Measurements from ENCODE around the gene SPARC. TPM values are rescaled to one million over a fixed set of nuclear protein-coding genes. Genes with fewer than 3 reads are reported as not detected.

SPARC gene
- polyA plus RNA-seq, 1 of the 3 experiments (the other 2 are of a cell fraction) = 1,115 TPM

GRCh38 chr5:151679421-151680155 is 7.1 kb downstream of the SPARC start:
- POLR2A ChIA-PET = no interaction called here
- WGBS (ENCODE audit: low lambda C conversion rate) = 86% methylated on average over 8 of the region's 8 CpGs
- CTCF ChIA-PET = interaction anchor here (1.6 kb wide), 1 partner anchor 21 kb away, joined by 5 read pairs; no protein-coding TSS in a partner anchor
- Histone ChIP-seq H4K20me1 (ENCODE audit: insufficient read depth) (peaks cover 99% of the 10 kb centered on the region), H3K9me3 (no peaks in the 10 kb centered on the region), H3K79me2 (ENCODE audit: insufficient read depth) (peaks cover 100% of the 10 kb centered on the region), H3K9ac (0 out of 2 replicates have a peak overlapping the region, but pooled peaks have one; percentile 24), H3K36me3 (replicated peaks in 1 of 2; ENCODE audit: control insufficient read depth in 1 of 2, insufficient read depth in 2 of 2, low read length in 1 of 2) (peaks cover 53 to 74% of the 10 kb centered on the region in 2 experiments), H3K27me3 (ENCODE audit: insufficient read depth) (no peaks in the 10 kb centered on the region), H2AFZ (ENCODE audit: low read depth) (no peak overlapping the region), H3F3A (replicated peaks; ENCODE audit: insufficient read depth) (peaks cover 74% of the 10 kb centered on the region), H3K9me2 (no peaks in the 10 kb centered on the region), H3K4me1 (ENCODE audit: control insufficient read depth in 1 of 2, insufficient read depth in 2 of 2, low read depth in 1 of 2, low read length in 1 of 2) (peaks cover 25 to 84% of the 10 kb centered on the region in 2 experiments), H3K4me2 (peak overlapping the region; percentile 80), H3K4me3 (ENCODE audit: low read depth in 2 of 2, low read length in 1 of 2) (peak overlapping the region in 1 of 2 experiments; percentile 11; a peak in 1 of 4 replicates), H3K27ac (ENCODE audit: low read depth in 2 of 2, low read length in 1 of 2) (peak overlapping the region in 1 of 2 experiments; percentile 97; a peak in 2 of 4 replicates)
- TF ChIP-seq POLR2AphosphoS5 (IDR thresholded peaks at IDR 0.05; ENCODE audit: low read depth, low read length) (peak; percentile 16; the same call in 1 of the 2 replicates), GATA2 (CRISPR knock-in tag; IDR thresholded peaks at IDR 0.05) (no peak)
- DNase-seq = no peak

GRCh38 chr5:151678713-151679112 is 8.0 kb downstream of the SPARC start:
- H3K4me3 ChIP-seq (ENCODE audit: low read depth in 2 of 2, low read length in 1 of 2) = peak overlapping the region in 1 of 2 experiments; percentile 11; a peak in 1 of 4 replicates
- WGBS (ENCODE audit: low lambda C conversion rate) = 98% methylated on average over 5 of the region's 5 CpGs
- no peak for DNase-seq
- ChIA-PET POLR2A (no interaction called here), CTCF (interaction anchor here (18.7 kb wide), 1 partner anchor 61 kb away, joined by 247 read pairs; no protein-coding TSS in a partner anchor)
- no peak for TF ChIP-seq SIN3A (IDR thresholded peaks at IDR 0.05; ENCODE audit: borderline replicate concordance, low read depth, low read length)
- no peak for TF ChIP-seq USF2 (IDR thresholded peaks at IDR 0.05; ENCODE audit: borderline replicate concordance, low read depth, low read length)
- no peak for TF ChIP-seq FOXM1 (IDR thresholded peaks at IDR 0.05; ENCODE audit: low read depth)
- TF ChIP-seq EZH2phosphoT487 (IDR thresholded peaks at IDR 0.05; ENCODE audit: borderline replicate concordance, low read depth) = no peak
- no peak for TF ChIP-seq REST (IDR thresholded peaks at IDR 0.05; ENCODE audit: low read depth, low read length)
- no peak for TF ChIP-seq TAF1 (IDR thresholded peaks at IDR 0.05; ENCODE audit: borderline replicate concordance, low read depth, low read length)
- TF ChIP-seq PBX3 (IDR thresholded peaks at IDR 0.05) = no peak
- no peak for TF ChIP-seq GABPA (IDR thresholded peaks at IDR 0.05; ENCODE audit: low read depth)
- no peak for TF ChIP-seq CHD2 (IDR thresholded peaks at IDR 0.05; ENCODE audit: low read length, partially characterized antibody)
- TF ChIP-seq TEAD4 (IDR thresholded peaks at IDR 0.05; ENCODE audit: borderline replicate concordance, insufficient read depth) = no peak
- no peak for TF ChIP-seq RFX5 (IDR thresholded peaks at IDR 0.05; ENCODE audit: low read length)
- TF ChIP-seq MXI1 (IDR thresholded peaks at IDR 0.05; ENCODE audit: low read depth, low read length) = no peak
- TF ChIP-seq GATA2 (CRISPR knock-in tag; IDR thresholded peaks at IDR 0.05) = no peak
- no peak for TF ChIP-seq RAD21 (IDR thresholded peaks at IDR 0.05; ENCODE audit: low read length)
- TF ChIP-seq POLR2AphosphoS5 (IDR thresholded peaks at IDR 0.05; ENCODE audit: low read depth, low read length) = no peak
- TF ChIP-seq RXRA (IDR thresholded peaks at IDR 0.05; ENCODE audit: borderline replicate concordance, low read depth) = no peak
- no peak for TF ChIP-seq SMC3 (IDR thresholded peaks at IDR 0.05; ENCODE audit: low read depth, low read length)
- peaks cover 99% of the 10 kb centered on the region for H3K79me2 ChIP-seq (ENCODE audit: insufficient read depth)
- peaks cover 72% of the 10 kb centered on the region for H3F3A ChIP-seq (replicated peaks; ENCODE audit: insufficient read depth)
- H3K36me3 ChIP-seq (replicated peaks in 1 of 2; ENCODE audit: control insufficient read depth in 1 of 2, insufficient read depth in 2 of 2, low read length in 1 of 2) = peaks cover 56 to 74% of the 10 kb centered on the region in 2 experiments
- H3K9ac ChIP-seq = no peak overlapping the region; the same call in 1 of the 2 replicates
- H2AFZ ChIP-seq (ENCODE audit: low read depth) = no peak overlapping the region
- H3K27me3 ChIP-seq (ENCODE audit: insufficient read depth) = no peaks in the 10 kb centered on the region
- H3K27ac ChIP-seq (ENCODE audit: low read depth in 2 of 2, low read length in 1 of 2) = peak overlapping the region in 1 of 2 experiments; percentile 97; a peak in 3 of 4 replicates
- no peaks in the 10 kb centered on the region for H3K9me3 ChIP-seq
- peak overlapping the region; percentile 80 for H3K4me2 ChIP-seq
- H4K20me1 ChIP-seq (ENCODE audit: insufficient read depth) = peaks cover 96% of the 10 kb centered on the region
- H3K4me1 ChIP-seq (ENCODE audit: control insufficient read depth in 1 of 2, insufficient read depth in 2 of 2, low read depth in 1 of 2, low read length in 1 of 2) = peaks cover 25 to 81% of the 10 kb centered on the region in 2 experiments
- no peaks in the 10 kb centered on the region for H3K9me2 ChIP-seq
